WTC11 (cell line): Measurements from ENCODE around the gene KDM2A.

Source experiments
- ATF3 ChIP-seq: sonication (generic); formaldehyde crosslinking; conservative IDR thresholded peaks from 2 replicates; pipeline ENCODE4 v1.8.1; 2022; ENCODE audit warnings: mild to moderate bottlenecking, missing genetic modification reagents
- CTCF ChIP-seq: fragments of 200-600 bp; IDR thresholded peaks from 2 replicates; pipeline ENCODE4 v1.8.0; 2022; ENCODE audit warnings: antibody characterized with exemption
- E2F4 ChIP-seq: sonication (generic); formaldehyde crosslinking; IDR thresholded peaks from 2 replicates; pipeline ENCODE4 v1.8.1; 2022; ENCODE audit warnings: low read depth, mild to moderate bottlenecking, moderate library complexity, missing genetic modification reagents, borderline replicate concordance
- ELF4 ChIP-seq: sonication (generic); formaldehyde crosslinking; IDR thresholded peaks from 2 replicates; pipeline ENCODE4 v1.8.1; 2022; ENCODE audit warnings: low read depth, mild to moderate bottlenecking, moderate library complexity, missing genetic modification reagents
- HMGA2 ChIP-seq: fragments of 250-450 bp; sonication (Bioruptor Pico); IDR thresholded peaks from 2 replicates; pipeline ENCODE4 v1.4.0; 2021; ENCODE audit warnings: mild to moderate bottlenecking, moderate library complexity
- IRF2 ChIP-seq: sonication (generic); formaldehyde crosslinking; IDR thresholded peaks from 2 replicates; pipeline ENCODE4 v1.8.0; 2022; ENCODE audit warnings: low read depth, missing genetic modification reagents, borderline replicate concordance
- NFE2L1 ChIP-seq: sonication (generic); formaldehyde crosslinking; IDR thresholded peaks from 2 replicates; pipeline ENCODE4 v1.8.1; 2023; ENCODE audit warnings: missing genetic modification reagents
- ZNF138 ChIP-seq: sonication (generic); formaldehyde crosslinking; conservative IDR thresholded peaks from 2 replicates; pipeline ENCODE4 v1.8.1; 2022; ENCODE audit warnings: mild to moderate bottlenecking, moderate library complexity, missing genetic modification reagents
- ZNF425 ChIP-seq: fragments of 250-450 bp; sonication (Bioruptor Pico); conservative IDR thresholded peaks from 2 replicates; pipeline ENCODE4 v1.9.0; 2021; ENCODE audit warnings: mild to moderate bottlenecking

GRCh38 chr11:67291481-67292381, 172.7 kb downstream of the KDM2A start:
- no peak for TF ChIP-seq CTCF
- TF ChIP-seq HMGA2 (CRISPR knock-in tag) = no peak
- TF ChIP-seq E2F4 = no peak
- no peak for TF ChIP-seq IRF2 (CRISPR knock-in tag)
- no peak for TF ChIP-seq ZNF425 (CRISPR knock-in tag)
- no peak for TF ChIP-seq NFE2L1 (CRISPR knock-in tag)
- no peak for TF ChIP-seq ATF3 (CRISPR knock-in tag)
- no peak for TF ChIP-seq ELF4 (CRISPR knock-in tag)
- no peak for TF ChIP-seq ZNF138
